ENCODE measurements around the gene TGFB3.
"Not testable (repeated sequence)": the region's sequence is repeated elsewhere in the genome, so short reads cannot be mapped to it uniquely, and the experiment has no call there.

The TGFB3 gene

DNA sequence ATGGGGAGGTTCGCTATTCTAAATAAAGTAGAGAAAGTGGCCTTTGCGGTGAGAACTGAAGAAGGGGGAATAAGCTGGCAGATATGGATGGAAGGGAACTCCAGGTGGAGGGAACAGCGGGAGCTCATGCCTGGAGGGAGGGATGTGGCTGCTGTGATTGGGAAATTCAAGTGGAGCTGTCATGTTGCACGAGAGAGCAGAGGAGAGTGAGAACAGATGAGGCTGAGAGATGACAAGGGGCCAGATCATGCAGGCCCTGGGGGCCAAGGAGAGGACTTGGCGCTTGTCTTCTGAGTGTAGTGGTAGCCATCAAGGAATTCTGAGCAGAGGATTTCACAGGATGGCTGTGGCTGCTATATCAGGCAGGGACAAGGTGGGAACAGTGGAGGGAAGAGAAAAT, 35.0 kb downstream of the TGFB3 start:
- DNase-seq, result no peak

DNA sequence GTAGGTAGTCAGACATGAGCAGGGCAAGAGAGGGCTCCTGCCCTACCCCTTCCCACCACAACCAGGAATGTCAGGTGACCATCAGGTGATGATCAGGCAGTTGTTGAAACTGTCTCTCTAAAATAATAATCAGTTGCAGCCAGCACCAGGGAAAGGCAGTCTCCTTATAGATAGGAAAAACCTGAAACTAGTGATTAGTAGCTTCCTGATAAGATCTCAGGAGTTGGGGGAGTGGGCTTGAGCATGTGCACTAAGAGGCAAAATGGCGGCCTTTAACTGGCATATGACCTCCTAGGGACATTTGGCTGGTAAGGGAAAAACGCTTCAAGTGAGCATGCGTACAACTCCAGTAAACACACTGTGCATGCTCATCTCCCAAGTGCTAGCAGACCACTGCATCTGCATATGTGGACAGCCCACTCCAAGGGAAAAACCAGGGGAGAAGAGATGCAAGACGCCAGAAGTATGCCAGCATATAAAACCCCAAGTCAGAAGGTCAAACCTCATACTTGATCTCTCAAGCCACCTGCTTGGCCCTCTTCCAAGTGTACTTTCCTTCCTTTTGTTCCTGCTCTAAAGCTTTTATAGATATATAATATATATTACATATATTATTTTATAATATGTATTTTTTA, 37.1 kb downstream of the TGFB3 start:
- no peak for DNase-seq

DNA sequence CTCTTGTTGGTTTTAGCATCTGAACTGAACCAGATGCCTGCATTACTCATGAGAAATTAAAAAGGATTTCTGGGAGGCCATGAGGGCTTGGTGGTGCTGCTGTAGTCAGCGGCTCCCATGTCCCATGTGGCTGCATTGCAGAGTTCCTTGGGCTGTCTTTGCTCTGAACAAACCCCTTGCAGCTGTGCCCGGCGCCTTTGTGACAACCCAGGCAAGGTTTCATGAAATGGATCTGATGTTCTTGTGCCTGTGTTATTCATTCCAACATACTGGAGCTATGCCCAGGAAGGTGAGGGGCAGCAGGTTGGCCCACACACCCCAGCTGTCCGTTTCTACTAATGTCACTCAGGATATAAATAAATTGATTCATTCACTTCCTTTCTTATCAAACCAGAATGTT, 40.8 kb downstream of the TGFB3 start:
- DNase-seq, result no peak

DNA sequence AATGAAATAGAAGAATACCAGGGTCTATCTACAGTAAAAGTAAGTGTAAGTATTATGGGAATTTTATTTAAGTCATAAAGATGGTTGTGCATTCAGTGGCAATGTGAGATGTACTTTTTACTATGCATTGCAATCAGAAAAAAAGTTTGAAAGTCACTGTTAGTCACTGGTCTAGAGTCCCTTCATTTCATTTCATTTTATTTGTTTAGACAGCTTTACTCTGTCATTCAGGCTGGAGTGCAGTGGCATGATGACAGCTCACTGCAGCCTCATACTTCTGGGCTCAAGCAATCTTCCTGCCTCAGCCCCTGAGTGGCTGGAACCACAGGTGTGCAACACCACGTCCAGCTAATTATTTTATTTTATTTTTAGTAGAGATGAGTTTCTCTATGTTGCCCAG, 42.6 kb downstream of the TGFB3 start:
- no peak for DNase-seq

DNA sequence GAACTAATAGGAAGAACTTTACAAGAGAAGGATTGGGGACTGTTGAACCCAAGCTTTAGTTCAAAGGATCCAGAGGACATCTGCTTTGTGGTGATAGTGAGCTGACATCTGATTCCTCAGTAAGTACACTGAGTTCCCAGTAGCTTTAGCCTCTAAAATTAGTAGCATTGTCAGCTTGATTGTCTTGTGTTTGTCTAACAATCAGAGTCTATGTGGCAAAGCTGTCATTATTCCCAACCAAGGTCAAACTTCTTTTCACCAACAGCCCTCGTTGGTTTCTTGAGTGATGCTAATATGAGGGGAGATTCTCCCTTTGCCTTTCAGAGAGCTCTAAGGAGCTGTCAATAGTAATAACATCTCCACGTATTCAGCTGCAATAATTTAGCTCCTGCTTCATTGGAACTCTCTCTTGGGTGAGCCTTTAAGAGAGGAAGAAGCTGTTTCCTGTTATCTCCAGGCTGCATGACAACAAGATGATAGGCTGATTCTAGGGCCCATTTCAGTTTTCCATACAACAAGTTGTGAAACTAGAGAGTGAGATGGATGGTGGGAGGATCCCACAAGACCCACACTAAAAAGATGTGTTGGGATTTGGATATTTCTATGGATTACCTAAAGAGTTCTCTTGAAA, 46.7 kb downstream of the TGFB3 start:
- DNase-seq, result no peak

DNA sequence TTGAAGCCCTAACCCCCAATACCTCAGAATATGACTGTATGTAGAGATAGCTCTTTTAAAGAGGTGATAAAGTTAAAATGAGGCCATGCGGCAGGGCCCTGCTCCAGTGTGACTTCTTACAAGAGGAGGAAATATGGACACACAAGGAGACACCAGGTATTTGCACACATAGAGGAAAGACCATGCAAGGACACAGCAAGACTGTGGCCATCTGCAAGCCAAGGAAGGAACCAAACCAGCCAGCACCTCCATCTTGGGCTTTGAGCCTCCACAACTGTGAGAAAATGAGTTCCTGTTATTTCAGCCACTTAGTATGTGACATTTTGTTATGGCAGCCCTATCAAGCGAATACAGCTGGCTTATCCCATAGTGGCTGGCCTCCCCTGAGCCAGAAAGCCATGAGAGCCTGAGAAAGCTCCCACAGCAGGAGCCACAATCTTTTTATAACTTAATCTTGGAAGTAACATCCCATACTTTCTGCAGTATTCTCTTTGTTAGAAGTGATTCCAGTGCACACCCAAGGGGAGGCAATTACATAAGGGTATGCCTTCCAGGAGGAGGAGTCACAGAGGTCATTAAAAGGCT, 48.0 kb downstream of the TGFB3 start:
- DNase-seq, result no peak

DNA sequence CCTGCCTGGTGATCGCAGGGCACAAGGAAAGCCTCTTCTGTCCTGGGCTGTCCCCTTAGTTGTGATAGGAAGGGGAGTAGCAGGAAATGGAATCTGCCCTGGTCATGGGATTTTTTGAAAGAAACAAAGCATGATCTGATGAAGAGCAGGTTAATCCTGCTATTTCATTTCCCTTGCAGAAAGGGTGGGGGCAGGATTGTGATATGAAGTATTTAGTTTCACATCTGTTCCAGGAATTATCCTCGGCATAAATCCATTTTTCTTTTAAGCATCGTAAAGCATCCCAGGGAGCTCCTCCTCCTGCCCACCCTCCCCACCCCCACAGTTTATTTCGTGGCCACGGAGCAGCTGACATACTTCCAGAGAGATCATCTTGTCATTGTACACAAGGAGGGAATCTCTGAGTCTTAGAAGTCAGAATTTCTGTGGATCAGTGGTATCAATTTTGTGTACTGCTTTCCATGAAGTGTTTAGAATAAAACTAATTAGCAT, 53.1 kb downstream of the TGFB3 start:
- no peak for DNase-seq

DNA sequence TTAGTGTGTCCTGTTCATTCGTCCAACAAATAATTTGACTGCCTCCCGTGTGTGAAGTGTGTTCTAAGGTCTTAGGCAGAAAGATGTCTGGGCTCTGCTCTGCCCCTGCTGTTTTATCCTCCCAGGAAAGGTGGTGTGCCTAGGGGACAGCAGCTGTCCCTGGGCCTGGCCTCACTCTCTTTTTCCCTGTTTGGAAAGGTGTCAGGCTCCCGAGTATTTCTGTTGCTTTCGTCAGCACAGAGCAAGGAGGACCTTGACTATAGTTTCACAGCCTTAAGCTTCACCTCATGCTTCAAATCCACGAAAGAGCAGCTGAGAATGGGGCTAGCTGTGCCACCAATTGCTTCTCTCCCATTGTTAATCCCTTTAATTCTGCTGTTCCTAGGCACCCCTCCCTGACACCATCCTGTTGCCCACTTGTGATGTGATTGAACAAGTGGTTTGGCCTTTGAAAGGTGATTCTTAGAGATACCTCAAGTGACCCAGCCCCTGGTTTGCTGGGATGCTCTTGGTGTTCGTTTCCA, 54.2 kb downstream of the TGFB3 start:
- no peak for DNase-seq

DNA sequence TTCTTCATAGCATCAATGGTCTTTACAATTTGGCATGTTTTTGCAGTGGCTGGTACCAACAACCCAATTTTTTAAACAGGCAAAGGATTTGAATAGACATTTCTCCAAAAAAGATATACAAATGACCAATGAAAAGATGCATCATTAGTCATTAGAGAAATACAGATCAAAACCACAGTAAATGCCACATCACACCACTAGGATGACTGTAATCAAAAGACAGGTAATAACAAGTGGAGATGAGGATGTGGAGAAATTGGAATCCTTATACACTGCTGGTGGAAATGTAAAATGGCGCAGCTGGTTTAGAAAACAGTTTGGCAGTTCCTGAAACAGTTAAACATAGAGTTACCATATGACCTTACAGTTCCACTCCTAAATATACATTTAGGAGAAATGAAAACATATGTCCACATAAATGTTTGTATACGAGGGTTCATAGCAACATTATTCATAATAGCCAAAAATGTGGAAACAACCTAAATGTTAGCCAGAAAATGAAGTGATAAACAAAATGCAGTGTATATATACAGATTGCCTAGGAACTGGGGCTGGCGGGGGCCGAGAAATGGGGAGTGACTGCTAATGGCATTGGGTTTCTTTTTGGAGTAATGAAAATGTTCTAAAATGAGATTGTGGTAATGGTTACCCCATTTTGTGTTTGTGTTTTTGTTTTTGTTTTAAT, 55.2 kb downstream of the TGFB3 start:
- no peak for DNase-seq

DNA sequence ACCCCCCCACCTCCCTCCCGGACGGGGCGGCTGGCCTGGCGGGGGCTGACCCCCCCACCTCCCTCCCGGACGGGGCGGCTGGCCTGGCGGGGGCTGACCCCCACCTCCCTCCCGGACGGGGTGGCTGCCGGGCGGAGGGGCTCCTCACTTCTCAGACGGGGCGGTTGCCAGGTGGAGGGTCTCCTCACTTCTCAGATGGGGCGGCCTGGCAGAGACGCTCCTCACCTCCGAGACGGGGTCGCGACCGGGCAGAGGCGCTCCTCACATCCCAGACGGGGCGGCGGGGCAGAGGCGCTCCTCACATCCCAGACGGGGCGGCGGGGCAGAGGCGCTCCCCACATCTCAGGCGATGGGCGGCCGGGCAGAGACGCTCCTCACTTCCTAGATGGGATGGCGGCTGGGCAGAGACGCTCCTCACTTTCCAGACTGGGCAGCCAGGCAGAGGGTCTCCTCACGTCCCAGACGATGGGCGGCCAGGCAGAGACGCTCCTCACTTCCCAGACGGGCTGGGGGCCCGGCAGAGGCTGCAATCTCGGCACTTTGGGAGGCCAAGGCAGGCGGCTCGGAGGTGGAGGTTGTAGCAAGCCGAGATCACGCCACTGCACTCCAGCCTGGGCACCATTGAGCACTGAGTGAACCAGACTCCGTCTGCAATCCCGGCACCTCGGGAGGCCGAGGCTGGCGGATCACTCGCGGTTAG, 56.5 kb downstream of the TGFB3 start:
- DNase-seq, result not testable (repeated sequence)

DNA sequence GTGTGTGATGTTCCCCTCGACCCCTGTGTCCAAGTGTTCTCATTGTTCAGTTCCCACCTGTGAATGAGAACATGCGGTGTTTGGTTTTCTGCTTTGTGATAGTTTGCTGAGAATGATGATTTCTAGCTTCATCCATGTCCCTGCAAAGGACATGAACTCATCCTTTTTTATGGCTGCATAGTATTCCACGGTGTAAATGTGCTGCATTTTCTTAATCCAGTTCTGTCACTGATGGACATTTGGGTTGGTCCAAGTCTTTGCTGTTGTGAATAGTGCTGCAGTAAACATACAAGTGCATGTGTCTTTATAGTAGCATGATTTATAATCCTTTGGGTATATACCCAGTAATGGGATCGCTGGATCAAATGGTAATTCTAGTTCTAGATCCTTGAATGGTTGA, 61.4 kb downstream of the TGFB3 start:
- not testable (repeated sequence) for DNase-seq

DNA sequence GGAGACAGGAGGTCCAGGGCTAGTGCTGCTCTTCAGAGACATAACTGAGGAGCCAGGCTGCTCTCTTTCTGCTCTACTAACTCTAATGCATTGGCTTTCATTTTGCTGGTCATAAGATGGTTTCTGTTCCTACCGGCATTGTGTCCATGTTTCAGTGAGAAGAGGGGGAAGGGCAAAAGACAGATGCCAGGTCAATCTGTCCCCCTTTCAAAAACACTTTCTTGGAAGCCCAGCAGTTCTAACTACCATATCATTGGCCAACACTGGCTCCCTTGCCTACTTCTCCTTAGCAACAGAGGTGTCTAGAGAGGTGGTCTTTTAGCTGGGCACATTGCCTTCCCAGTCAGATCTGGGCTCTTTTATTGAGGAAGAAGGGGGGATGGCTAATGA, 63.9 kb downstream of the TGFB3 start:
- DNase-seq, result no peak

DNA sequence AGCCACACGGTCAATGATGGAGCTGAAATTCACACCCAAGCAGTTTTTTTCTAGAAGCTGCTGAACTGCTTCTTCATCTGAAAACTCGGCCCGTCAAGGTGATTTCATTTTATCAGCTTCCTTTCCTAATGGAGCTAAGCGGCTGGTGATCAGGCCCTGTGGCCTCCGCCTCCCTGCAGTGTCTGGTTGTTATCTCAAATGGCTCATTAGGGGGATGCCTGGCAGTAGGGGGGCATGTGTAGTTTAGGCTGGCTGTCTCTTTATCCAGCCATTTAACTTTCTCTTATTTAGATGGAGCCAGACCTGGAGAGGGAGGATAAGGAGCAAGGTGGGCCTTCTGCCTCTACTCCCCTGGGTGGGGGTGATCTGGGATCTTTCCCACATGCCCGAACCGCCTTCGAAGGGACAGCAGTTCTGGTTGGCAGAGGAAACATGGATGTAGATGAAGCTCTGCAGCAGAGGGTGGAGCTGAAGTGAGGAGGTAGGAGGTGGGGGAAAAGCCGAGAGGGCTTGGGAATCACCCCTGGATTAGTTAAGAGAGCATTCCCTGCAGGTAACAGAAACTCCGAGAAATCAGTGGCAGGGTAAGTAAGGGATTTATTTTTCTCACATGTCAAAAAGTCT, 64.4 kb downstream of the TGFB3 start:
- no peak for DNase-seq

DNA sequence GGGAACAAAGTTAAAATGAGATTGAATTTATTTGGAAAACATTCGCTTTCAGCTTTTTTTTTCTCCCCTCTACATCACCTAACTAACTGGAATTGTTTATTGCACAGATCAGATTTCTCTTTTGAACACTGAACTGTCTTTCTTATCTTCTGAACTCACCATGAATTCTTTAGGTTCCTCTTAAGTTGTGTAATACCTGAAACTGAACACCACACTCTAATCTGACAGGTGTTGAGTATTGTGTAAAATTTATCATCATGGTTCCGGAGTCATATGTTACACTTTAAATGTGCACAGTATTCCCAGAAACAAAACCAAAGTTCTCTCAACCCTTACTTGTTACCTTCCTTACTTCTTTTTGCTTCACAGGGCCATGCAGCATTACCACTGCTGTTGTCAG, 66.8 kb downstream of the TGFB3 start:
- DNase-seq, result no peak

DNA sequence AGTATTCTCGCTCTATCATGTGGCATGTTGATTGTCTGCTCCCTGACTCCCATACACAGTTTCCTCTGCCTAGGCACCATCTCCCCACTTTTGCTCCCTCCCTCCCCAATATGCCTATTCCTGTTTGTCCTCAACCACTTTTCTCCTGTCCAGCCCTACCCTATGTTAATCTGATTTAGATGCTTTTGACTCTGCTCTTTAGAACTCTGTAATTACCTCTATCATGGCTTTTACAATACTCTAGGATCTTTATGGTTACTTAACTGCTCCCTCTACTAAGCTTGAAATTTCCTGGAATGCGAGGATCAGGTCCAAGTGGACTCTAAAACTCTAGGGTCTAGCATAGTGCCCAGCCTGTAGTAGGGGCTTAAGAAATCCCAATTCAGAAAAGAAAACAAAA, 68.6 kb downstream of the TGFB3 start:
- DNase-seq, result no peak

DNA sequence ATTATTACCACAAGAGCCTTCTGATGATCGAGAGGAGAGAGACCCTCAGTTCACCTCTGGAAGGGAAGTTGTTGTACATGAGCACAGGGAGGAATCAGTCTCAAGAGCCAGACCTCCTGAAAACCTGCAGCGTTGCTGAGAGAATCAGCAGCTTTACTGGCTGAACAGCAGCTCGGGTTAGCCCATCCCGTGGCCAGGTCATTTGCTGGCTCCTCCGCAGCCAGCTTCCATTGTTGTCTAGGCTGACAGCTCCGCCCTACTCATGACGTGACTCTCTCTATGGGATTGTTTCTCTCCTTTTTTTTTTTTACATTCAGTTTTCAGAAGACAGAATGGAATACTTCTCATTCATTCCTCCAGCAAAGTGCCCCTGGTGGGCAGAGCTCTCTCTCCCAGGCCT, 69.9 kb downstream of the TGFB3 start:
- DNase-seq, result no peak

DNA sequence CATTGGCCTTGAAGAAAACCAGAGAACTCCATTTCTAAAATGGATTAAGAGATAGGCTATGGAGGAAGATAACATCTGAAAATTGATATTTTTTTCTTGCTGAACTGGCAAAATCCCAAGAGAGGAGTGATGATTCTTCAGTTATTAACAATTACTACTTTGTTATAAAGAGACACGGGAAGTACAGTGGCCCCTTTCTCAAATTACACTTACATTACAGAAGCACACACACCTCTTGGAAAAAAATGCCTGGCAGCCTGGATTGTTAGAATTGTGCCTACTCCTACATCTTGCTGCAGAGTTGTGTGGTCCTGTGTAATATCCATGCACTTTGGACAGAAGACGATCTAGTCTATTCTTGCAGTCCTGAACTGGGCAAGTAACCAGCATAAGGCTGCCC, 71.7 kb downstream of the TGFB3 start:
- no peak for DNase-seq

DNA sequence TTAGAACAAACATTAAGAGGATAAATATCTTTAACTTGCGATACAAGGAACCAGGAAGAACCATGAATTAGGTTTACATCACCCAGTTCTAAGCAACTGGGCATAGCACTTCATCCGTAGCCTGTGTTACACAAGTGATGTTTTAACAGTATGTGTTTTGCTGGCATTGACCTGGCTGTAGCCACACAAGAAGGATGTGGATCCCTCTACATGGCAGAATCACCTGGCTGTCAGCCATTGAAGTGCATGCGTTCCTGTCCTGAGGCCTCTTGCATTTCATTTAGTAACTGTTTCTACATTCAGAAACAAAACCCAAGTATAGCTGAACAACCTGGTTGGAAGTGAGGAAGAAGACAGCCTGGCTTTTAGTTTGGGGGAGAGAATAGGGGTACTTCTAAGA, 72.2 kb downstream of the TGFB3 start:
- DNase-seq, result no peak

All from activated CD4-positive, CD25-positive, alpha-beta regulatory T cell (primary cell).